Dermis microvascular lymphatic vessel endothelial cell (primary cell): ENCODE data around the gene MIER2. TPM values are rescaled to one million over a fixed set of nuclear protein-coding genes. Genes with fewer than 3 reads are reported as not detected.
A peak's percentile ranks its signal among the peaks of the same experiment; 100 is the strongest.
"Not testable (repeated sequence)": the region's sequence is repeated elsewhere in the genome, so short reads cannot be mapped to it uniquely, and the experiment has no call there.

Experiments used
- DNase-seq, 2 donors: peaks; one replicate each; pipeline versions ENCODE4 v3.0.0 to v3.0.0-alpha.2; 2010; ENCODE audit warnings: low read depth in 2 of 2
- total RNA-seq: library from RNA; depleted of rRNA; stranded (reverse); fragments of >200 nt; gene quantifications from 2 replicates; pipeline ENCODE4 v1.2.1, GENCODE V29; 2014

Gene MIER2, protein sequence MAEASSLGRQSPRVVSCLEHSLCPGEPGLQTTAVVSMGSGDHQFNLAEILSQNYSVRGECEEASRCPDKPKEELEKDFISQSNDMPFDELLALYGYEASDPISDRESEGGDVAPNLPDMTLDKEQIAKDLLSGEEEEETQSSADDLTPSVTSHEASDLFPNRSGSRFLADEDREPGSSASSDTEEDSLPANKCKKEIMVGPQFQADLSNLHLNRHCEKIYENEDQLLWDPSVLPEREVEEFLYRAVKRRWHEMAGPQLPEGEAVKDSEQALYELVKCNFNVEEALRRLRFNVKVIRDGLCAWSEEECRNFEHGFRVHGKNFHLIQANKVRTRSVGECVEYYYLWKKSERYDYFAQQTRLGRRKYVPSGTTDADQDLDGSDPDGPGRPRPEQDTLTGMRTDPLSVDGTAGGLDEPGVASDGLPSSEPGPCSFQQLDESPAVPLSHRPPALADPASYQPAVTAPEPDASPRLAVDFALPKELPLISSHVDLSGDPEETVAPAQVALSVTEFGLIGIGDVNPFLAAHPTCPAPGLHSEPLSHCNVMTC
- 7.7 and 10.1 TPM in 2 replicates for total RNA-seq

DNA sequence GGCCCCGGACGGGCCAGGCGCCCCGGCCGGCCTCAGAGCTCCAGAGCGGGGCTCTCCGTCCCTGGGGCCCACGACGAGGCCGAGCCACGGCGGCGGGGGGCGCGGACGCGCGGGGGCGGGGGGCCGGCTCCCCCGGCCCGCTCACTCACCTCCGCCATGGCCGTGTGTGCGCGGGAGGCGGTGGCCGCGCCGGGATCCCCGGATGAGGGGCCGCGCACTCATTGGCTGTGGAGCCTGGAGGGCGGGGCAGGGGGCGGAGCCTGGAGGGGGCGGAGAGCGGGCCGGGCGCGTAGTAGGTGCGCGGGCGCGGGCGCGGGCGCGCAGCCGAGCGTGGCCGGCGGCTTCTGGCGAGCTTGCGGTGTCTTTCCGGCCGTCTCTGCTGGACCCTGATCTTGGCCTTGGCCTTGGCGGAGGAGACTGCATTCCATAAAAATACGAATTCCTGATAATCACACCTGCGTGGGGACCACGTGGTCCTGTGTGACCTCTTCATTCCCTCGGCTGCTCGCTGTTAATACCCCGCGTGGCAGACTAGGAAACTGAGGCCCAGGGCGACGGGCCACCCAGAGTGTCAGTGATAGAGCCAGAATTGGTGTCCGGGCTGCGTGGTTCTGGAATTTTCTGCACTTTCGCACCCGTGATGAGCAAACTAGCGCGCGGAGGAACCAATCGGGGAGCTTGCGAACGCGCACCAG, at the start of gene MIER2:
Gene MIER2 (minus strand): TSS at position 172 of the 695 bp plus-strand sequence. CDS start 14 bp downstream, at position 158.
- DNase-seq, result peak in 1 of 2 donors; percentile 75

DNA sequence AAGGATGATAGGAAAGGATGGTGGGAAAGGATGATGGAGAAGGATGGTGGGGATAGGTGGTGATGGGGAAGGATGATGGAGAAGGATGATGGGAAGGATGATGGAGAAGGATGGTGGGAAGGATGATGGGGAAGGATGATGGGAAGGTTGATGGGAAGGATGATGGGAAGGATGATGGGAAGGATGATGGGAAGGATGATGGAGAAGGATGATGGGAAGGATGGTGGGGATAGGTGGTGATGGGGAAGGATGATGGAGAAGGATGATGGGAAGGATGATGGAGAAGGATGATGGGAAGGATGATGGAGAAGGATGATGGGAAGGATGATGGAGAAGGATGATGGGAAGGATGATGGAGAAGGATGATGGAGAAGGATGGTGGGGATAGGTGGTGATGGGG, 49.0 kb upstream of the MIER2 start:
- not testable (repeated sequence) for DNase-seq

DNA sequence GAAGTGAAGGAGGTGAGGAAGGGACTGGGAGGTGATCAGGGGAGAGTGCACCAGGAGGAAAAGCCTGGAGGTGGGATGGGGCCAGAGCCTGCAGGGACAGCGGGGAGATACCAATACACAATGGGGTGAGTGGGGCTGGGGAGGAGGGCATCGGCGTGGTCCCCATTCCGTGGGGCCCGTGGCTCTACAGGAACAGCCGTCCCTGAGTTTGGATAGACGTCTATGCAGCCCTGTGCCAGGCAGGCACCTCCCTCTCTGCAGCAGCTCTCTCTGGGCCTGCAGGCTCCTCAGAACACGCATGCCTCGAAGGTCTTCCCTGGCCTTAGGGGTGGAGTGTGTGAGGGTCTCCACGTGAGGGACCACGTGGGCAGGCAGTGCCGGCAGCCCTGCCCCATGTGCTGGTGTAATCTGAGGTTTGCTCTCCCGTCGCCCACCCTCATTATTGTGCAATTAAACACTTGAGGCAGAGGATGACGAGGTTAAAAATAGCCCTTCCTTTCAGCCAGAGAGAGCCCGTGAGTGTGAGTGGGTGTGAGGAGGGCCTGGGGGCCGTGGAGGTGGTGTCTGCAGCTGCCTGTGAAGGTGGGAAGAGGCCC, 47.9 kb upstream of the MIER2 start:
- DNase-seq, result no peak

DNA sequence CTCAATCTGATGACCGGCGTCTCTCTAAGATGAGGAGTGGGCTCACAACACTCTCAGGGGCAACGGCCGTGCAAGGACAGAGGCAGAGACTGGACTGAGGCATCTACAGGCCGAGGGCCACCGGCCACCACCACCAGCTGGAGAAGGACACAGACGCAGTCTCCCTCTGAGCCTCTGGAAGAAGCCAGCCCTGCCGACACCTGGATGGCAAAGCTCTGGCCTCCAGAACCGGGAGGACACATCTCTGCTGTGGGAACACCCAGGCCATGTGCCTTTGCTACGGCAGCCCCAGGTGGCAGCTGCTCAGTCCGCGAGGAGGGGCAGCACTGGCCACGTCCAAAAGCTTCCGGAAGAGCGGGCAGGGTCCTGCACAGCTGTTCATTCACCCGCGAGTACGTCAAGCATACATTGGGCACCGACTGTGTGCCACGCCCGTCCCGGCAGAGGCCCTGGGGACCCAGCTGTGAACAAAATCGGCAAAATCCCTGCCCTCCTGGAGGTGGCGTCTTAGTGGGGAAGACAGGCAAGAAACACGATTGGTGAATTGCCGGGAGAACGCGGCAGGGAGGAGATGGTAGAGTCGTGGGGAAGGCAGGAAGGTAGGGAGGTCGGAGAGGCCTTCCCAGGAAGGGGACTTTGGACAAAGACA, 47.3 kb upstream of the MIER2 start:
- DNase-seq, result no peak

GRCh38 chr19:391207-391557, 46.6 kb upstream of the MIER2 start:
- no peak for DNase-seq

DNA sequence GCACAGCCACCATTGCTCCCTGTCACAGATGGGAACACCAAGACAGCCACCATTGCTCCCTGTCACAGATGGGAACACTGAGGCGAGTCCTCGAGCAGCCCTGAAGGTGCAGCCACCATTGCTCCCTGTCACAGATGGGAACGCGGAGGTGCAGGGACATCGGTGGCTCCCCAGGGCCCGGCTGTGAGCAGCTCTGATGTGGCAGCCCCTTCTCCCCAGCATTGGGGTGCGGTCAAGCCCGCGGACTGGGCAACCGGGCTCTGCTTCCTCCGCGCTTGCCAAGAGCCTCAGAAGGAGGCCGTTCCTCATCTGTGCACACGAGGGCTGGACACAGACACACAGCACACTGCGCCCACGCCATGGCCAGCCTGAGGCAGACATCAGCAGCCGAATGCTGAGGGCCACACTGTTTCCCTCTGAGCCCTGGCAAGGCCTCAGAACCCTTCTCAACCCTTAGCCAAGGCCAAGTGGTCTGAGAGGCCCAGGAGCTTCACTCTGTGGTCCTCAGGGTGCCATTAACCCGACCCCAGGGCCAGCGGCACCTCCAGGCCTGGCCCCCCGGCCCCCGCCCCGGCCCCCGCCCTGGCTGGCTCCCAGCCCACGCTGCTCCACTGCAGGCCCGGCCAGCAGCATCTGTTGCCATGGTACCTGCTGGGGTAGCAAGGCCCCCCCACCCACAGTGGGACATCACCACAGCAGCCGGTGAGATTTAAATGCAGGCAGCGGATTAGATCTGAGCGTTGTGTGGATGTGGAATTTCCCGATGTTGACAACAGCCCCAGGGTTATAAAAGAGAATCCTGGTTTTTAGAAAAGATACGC, 46.0 kb upstream of the MIER2 start:
- no peak for DNase-seq

DNA sequence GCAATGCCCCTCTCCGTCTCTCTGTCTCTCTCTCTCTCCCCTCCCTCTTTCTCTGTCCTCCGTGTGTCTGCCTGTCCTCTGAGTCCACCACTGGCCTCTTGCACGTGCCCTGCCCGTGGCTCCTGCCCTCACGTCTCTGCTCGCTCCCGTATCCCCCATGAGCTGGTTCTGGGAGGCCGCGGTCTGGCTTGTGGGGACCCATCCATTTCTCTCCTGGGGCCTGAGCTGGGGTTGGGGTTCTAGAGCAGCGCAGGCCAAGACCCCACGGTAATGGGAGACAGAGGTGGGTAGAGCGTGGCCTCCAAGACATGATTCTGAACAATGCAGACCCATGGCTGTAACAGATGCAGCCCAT, 45.3 kb upstream of the MIER2 start:
- DNase-seq, result no peak

DNA sequence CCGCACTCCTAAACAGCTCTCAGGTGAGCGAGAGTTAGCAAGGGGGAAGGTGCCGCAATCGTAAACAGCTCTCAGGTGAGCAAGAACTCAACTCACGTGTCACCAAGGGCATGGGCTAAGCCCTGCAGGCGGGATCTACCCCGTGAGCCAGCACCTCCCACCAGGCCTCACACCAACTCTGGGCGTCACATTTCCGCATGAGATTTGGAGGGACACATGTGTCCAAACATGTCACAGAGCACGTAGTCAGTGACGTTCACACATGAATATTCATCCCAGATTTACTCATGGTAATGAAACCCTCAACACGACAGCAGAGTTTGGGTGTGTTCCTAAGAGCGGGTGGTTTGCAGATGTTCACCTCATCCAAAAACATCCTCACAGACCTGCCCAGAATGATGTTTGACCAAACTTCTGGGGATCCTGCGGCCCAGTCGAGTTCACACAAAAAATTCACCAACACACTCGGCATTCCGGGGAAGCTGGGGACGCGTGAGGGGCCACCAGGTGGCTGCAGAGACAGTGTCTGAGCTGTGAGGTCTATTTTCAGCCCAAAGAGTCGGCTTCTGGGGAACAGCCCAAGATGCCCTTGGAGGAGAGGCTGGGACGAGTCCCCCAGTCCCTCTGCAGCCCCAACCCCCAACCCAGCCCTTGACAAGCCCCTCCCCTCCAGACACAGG, 44.8 kb upstream of the MIER2 start:
- no peak for DNase-seq

- no peak for DNase-seq
Measured at GRCh38 chr19:388691-389090, 44.1 kb upstream of the MIER2 start.

DNA sequence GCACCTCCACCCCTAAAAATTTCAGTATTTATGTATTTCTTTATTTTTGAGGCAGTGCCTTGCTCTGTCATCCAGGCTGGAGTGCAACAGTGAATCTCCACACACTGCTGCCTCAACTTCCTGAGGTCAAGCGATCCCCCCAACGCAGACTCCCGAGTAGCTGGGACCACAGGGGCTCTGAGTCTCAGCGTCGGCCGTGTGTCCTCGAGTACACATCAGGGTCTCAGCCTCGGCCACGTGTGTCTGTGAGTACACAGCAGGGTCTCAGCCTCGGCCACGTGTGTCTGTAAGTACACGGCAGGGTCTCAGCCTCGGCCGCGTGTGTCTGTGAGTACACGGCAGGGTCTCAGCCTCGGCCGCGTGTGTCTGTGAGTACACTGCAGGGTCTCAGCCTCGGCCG, 43.2 kb upstream of the MIER2 start:
- DNase-seq, result no peak

DNA sequence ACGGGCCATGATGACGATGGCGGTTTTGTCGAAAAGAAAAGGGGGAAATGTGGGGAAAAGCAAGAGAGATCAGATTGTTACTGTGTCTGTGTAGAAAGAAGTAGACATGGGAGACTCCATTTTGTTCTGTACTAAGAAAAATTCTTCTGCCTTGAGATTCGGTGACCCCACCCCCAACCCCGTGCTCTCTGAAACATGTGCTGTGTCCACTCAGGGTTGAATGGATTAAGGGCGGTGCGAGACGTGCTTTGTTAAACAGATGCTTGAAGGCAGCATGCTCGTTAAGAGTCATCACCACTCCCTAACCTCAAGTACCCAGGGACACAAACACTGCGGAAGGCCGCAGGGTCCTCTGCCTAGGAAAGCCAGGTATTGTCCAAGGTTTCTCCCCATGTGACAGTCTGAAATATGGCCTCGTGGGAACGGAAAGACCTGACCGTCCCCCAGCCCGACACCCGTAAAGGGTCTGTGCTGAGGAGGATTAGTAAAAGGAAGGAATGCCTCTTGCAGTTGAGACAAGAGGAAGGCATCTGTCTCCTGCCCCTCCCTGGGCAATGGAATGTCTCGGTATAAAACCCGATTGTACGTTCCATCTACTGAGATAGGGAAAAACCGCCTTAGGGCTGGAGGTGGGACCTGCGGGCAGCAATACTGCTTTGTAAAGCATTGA, 42.2 kb upstream of the MIER2 start:
- not testable (repeated sequence) for DNase-seq

- not testable (repeated sequence) for DNase-seq
Measured at GRCh38 chr19:386189-386588, 41.6 kb upstream of the MIER2 start.

DNA sequence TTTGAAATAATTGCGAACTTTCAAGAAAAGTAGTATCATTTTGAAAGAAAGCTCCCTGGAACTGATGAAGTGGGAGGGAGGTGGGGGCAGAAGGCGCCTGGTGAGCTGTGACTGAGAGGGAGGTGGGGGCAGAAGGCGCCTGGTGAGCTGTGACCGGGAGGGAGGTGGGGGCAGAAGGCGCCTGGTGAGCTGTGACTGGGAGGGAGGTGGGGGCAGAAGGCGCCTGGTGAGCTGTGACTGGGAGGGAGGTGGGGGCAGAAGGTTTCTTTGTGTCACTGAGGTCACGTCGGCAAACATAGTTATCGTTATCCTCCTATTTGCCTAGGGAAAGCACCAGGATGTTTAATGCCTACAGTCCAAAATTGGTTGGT, 40.2 kb upstream of the MIER2 start:
- DNase-seq, result no peak

- peak; percentile 14 to 45 for DNase-seq
Measured at GRCh38 chr19:383922-384798, 39.6 kb upstream of the MIER2 start.

DNA sequence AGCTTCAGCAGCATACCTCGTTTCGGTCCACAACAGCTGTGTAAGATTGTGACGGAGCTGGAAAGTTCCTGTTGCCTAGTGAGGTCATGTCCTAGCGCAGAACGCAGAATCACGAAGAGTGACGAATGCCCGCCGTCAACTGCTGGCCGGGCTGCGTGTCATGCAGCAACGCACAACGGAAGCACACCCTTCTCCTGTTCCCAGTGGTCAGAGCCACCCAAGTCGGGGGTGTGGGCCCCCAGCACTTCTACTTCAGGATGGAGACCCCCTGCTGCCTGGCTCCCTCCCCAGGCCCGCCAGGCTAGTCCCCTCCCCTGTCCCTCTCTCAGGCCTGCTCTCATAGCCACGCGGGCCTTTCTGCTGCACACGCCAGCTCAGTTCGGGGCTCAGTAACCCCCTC, 38.4 kb upstream of the MIER2 start:
- no peak for DNase-seq

- DNase-seq, result not testable (repeated sequence)
Measured at GRCh38 chr19:382578-382977, 38.0 kb upstream of the MIER2 start.

- DNase-seq, result not testable (repeated sequence)
Measured at GRCh38 chr19:381901-382300, 37.3 kb upstream of the MIER2 start.

GRCh38 chr19:380618-381219, 36.1 kb upstream of the MIER2 start:
- not testable (repeated sequence) for DNase-seq
